HG02870 (cell line): ENCODE results near the gene ID1.
"Not testable (repeated sequence)": the region's sequence is repeated elsewhere in the genome, so short reads cannot be mapped to it uniquely, and the experiment has no call there.

Source experiments
- ATAC-seq: cut with Tn5 transposase; IDR thresholded peaks from one replicate; pipeline ENCODE4 v1.9.1; 2021; ENCODE audit warnings: mild to moderate bottlenecking, moderate library complexity; ENCODE audit not compliant: unreplicated experiment

ID1 gene

DNA sequence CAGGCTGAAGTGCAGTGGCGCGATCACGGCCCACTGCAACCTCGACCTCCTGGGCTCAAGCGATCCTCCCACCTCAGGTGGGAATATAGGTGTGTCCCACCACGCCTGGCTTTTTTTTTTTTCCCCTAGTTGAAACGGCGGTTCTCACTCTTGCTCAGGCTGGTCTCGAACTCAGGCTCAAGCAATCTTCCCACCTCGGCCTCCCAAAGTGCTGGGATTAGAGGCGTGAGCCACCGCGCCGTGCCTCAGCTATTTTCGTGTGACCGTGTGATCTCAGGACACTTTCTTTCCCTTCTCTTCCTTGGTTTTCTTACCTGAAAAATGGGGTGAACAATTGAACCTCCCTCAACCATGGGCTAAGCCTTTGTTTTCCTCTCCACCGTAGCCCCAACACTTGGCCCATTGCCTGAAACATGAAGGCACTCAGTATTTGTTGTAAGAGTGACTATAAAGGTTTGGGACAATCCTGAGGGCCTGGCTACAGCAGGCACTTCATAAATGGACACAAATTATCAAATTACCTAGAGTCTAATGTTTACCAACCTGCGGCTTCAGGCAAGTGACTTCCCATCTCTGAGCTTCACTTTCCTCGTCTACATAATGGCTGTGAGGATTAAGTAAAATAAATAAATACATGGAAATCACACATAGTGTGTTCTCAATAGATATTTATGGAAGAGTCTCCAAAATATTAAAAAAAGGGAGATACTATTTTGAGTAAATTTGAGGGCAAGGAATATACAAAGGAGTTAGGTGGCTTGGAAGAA, 31.4 kb upstream of the ID1 start:
- no peak for ATAC-seq

DNA sequence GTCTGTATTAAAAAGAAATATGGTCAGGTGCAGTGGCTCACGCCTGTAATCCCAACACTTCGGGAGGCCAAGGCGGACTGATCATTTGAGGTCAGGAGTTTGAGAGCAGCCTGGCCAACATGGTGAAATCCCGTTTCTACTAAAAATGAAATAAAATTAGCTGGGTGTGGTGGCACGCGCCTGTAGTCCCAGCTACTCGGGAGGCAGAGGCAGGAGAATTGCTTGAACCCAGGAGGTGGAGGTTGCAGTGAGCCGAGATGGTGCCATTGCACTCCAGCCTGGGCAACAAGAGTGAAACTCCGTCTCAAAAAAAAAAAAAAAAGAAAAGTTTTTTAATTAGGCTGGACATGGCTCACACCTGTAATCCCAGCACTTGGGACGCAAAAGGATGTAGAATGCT, 30.1 kb upstream of the ID1 start:
- ATAC-seq = not testable (repeated sequence)

DNA sequence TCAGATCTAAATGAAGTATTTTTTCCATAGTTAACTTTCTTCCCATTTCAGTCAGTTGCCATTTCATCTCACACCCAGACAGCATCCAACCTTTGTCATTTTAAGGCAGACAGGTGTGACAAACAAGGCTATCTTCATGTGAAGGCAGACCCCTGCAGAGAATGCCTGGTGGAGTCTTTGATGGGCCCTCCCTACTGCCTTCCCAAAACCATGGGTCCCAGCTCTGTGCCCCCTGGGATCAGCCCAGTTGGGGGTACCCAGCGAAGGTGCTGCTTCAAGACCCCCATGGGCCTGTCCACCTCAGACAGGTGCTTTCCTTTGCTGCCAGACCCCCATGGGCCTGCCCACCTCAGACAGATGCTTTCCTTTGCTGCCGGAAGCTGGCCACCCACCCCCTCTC, 28.3 kb upstream of the ID1 start:
- no peak for ATAC-seq

DNA sequence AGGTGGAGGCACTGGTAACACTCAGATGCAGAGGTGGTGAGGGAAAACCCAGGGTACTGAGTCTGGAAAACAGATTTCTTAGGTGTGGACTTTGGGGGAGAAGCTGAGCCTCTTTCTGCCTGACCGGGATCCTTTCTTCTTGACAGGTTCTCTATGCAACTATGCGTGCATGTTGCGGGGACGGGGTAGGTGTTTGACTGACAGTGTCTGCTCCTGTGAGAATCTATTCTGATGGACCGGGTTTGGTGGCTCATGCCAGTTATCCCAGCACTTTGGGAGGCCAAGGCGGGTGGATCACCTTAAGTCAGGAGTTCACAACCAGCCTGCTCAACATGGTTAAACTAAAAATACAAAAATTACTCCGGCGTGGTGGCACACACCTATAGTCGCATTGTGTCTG, 27.9 kb upstream of the ID1 start:
- no peak for ATAC-seq

DNA sequence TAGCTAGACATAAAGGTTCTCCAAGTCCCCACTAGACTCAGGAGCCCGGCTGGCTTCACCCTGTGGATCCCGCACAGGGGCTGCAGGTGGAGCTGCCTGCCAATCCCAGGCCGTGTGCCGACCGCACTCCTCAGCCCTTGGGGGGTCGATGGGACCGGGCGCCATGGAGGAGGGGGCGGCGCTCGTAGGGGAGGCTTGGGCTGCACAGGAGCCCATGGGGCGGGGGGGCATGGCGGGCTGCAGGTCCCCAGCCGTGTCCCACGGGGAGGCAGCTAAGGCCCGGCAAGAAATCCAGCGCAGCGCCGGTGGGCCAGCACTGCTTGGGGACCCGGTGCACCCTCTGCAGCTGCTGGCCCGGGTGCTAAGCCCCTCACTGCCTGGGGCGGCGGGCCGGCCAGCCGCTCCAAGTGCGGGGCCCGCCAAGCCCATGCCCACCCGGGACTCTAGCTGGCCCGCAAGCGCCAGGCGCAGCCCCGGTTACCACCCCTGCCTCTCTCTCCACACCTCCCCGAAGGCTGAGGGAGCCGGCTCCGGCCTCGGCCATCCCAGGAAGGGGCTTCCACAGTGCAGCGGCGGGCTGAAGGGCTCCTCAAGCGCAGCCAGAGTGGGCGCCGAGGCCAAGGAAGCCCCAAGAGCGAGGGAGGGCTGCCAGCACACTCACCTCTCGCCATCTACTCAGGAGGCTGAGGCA, 26.5 kb upstream of the ID1 start:
- no peak for ATAC-seq

DNA sequence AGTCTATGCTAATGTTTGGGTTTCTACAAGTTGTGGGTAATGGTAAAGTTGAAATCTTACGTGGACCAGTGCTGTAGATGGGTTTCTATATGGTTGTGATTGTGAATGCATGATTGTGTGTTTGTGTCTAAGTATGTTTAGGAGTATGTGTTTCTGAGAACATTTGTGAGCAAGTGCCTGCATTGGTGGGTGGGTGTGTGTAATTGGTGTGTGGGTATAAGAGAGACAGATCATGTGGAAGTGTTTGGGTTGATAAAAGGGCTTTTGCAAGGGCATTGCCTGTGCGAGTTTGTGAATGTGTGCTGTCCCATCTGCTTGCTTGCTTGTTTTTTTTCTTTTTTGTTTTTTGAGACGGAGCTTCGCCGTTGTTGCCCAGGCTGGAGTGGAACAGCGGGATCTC, 25.8 kb upstream of the ID1 start:
- ATAC-seq = no peak

DNA sequence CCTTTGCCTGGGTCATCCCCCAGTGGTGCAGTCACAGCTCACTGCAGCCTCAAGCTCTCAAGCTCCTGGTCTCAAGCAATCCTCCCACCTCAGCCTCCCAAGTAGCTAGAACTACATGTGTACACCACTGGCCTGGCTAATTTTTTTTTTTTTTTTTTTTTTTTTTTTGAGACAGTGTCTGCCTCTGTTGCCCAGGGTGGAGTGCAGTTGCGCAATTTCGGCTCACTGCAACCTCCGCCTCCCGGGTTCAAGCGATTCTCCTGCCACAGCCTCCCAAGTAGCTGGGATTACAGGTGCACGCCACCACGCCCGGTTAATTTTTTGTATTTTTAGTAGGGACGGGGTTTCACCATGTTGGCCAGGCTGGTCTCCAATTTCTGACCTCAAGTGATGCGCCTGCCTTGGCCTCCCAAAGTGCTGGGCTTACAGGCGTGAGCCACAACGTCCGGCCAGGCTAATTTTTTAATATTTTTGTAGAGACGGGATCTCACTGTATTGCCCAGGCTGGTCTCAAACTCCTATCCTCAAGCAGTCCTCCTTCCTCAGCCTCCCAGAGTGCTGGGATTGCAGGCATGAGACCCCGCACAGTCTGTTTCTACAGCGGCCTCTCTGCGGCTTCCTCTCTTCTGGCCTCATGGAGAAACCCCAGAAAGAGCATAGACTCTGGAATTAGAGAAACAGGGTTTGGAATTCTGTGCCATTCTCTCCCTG, 25.0 kb upstream of the ID1 start:
- not testable (repeated sequence) for ATAC-seq

DNA sequence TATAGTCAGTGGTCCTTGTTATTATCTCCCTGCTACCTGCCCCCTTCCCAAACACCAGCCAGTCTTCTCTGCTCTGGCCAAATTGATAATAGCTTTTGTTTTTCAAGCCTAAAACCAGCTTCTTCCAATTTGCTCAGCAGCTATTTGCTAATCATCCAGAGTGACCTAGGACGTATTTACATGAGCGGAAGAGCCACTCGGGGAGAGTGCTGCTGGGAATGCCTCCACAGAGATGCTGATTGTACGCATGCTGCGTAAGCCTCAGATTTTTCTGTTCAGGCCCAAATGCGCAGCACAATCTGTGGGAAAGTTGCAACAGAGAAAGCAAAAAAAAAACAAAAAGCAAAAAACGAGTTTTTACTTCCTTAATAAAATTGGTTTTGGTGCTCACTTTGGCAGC, 24.4 kb upstream of the ID1 start:
- no peak for ATAC-seq

DNA sequence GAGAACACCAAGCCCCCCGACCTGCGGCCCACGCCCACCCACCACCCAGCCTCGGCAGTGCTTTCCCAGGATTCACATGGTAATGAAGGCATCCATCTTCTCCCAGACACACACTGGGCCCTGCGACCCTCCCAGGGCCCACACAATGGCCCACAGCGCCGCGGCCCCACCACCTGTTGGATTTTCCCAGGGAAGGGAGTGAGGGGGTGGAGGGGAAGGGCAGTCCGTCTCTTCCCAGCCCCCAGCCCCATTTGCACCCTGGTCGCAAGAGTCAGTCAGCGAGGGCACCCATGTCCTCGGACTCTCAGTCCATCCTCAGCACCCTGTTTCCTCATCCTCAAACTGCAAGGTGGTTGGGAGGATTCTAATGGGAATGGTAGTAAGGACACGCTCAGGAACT, 23.7 kb upstream of the ID1 start:
- ATAC-seq = no peak

DNA sequence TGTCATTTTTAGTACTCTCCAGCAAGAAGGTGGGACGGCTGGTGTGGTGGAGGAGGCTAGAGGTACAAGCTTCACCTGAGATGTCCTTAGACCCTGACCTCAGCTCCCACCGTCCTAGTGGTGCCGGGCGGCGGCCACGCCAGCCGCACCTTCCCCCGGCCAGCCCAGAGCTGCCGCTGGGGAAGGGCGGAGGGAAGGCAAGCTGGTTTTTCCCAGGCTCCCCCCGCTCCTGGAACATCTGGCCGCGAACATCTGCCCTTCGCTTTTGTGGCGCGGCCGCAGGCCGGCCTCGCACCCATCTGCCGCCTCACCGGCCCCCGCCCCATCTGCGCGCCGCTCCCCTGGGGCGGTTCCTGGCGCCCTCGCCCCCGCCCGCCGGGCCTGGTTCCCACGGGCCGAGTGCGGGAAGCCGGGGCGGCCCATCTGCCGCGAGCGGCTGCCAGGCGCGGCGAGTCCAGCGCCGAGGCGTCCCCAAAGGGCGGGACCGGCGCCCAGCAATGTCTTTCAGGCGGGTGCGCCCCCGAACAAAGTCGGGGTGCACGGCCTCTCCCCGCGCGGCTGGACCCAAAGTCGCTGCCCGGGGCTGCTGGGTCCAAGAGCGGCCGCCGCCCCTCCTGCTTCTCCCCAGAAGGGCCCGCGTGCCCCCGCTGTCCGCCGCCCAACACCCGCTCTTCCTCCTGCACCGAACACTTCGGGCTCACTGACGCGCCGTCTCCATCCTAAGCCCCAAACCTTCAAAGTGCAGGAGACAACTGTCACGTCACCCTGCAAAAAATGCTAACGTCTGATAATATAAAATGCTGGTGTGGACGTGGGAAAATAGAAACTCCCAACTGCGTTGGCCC, 17.3 kb upstream of the ID1 start:
- ATAC-seq = no peak

DNA sequence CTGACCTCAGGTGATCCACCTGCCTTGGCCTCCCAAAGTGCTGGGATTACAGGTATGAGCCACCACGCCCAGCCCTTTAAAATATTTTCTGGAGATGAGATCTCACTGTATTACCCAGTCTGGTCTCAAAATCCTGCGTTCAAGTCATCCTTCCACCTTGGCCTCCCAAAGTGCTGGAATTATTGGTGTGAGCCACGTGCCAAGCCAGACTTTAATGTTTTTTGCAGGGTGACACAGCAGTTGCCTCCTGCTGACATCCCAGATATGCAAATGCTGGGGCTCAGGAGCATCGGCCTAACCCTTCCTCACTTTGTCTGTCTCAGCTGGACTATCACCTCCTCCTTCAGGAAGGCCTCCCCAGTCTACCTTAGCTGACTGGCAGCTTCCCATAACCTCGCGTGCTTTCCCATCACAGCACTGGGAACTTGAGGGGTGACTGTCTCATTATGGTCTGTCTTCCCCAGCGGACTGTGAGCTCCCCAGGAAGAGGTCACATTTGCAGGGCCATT, 14.3 kb upstream of the ID1 start:
- ATAC-seq = no peak

DNA sequence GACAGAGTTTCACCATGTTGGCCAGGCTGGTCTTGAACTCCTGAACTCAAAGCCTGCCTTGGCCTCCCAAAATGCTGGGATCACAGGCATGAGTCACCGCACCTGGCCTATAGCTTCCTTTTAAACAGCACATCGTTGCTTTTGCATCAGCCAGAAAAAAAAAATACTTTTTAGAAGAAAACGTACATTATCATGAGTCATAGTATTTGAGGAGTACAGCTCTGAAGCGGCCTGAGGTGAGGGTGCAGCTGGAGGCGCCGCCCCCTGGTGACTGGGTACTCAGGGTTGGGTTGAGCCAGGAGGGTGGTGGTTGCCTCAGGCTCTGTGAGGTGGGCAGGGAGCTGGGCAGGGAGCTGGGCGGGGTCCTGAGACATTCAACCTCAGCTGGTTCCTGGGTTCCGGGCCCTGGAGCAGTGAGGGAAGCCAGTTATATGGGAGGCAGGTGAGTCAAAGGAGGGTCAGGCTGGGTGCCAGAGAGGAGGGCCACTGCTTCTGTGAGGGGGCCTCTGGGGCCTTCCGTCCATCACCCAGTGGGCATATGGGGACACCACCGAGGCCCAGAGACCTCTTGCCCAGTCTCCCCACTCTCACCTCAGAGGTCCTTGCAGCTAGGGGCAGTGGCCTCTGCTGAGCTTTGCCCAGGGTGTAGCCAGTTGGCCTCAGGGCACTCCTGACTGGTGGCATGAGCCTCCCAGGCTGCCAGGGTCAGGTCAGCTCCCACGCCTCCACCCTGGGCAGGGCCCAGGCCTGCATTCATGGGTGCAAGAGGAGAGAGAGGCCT, 11.7 kb upstream of the ID1 start:
- ATAC-seq = no peak

DNA sequence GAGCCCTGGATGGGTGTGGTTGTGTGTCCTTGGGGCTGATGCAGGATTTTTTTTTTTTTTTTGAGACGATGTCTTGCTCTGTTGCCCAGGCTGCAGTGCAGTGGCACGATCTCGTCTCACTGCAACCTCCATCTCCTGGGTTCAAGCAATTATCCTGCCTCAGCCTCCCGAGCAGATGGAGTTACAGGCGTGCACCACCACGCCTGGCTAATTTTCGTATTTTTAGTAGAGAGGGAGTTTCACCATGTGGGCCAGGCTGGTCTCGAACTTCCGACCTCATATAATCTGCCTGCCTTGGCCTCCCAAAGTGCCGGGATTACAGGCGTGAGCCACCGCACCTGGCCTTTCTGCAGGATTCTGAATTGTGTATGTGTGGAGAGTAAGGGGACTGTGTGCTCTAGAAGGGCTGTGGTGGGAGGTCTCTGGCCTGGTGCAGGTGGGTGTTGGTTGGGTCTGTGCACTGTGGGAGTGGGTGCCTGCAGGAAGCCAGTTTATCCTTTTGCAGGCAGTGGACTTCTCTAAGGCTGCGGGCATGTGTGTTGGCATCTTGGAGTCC, 11.0 kb upstream of the ID1 start:
- ATAC-seq = no peak

DNA sequence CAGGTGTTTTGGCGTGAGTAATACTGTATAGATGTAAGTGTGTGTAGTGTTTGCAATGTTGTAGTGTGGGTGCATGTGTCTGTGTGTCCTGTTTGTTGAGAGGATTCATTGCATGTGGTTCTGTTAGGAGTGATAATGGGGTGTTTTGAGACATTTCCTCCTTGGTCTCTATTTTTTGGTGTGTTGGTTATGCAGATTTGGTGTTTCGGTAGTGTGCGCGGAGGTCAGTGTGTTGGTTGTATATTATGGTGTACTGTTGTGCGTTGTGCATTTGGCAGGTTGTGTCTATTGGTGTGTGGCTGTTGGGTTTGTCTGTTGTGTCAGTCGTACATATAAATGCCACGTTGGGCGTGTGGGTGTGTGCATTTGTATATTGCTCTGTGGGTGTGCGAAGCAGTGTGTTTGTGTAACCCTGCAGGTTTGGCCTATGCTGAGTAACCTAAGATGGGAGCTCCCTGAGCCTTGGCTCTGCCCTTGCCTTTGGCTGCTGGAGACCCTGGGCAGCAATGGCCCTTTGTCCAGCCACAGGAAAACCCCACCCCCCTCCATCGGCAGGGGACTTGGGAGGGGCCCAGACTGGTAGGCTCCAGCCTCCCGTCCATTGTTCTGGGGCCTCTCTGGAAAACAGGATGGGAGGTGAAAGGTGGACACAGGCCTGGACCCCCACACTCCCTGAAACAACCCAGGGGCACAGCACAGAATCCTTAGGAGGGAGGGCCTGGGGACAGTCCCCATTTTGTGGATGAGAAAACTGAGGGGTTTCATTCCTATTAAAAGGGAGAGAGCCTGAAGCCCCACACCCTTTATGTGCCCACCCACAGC, 10.3 kb upstream of the ID1 start:
- ATAC-seq = no peak

DNA sequence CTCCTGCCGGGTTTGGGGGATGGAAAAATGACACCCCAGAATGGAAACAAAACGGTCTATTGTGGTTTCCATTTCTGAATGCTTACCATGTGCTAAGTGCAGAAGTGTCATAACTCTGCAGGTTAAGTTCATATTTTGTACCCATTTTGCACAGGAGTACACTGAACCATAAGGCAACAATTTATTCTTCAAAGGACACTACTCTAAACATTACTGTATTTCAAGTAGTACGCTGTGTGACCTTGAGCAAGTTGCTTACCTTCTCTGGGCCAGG, 9.8 kb upstream of the ID1 start:
- ATAC-seq = no peak

DNA sequence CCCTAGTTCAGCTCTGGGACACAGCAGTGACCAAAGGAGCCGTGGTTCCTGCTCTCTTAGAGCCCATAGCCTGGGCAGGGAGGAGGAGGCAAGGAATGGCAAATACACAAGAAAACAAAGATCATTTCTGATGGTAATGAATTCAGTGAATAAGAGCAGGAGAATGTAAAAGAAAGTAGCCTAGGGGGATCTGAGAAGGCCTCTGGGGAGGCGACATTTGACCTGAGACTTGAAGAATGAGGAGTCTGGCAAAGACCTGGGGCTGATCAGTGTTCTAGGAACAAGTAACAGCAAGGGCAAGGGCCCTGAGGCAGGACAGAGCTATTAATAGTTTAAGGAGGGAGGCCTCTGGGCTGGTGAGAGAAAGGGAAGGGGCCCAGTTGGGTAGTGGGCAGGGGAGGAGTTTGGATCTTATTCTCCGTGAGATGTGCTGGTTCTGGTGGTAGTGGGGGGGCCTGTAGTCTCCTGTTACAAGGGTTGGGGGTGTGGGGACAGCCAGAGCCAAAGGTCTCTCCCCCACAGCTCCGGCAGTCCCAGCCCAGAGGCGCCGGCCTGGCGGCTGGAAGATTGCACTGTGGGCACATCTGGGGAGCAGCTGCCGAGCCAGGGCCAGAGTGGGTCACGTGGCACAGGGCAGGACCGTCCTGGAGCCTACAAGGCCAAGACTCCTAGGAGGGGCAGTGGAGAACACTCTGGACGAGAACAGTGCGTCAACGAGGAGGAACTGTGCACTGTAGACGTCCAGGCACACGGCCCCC, 9.3 kb upstream of the ID1 start:
- no peak for ATAC-seq

DNA sequence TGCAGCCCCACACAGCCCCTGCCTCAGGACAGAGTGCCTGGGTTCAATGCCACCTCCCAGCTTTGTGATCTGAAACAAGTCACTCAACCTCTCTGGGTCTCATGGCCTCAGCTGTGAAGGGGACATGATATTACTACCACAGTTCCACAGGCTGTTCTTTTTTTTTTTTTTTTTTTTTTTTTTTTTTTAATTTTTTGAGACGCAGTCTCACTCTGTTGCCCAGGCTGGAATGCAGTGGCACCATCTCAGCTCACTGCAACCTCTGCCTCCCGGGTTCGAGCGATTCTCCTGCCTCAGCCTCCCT, 8.7 kb upstream of the ID1 start:
- not testable (repeated sequence) for ATAC-seq

DNA sequence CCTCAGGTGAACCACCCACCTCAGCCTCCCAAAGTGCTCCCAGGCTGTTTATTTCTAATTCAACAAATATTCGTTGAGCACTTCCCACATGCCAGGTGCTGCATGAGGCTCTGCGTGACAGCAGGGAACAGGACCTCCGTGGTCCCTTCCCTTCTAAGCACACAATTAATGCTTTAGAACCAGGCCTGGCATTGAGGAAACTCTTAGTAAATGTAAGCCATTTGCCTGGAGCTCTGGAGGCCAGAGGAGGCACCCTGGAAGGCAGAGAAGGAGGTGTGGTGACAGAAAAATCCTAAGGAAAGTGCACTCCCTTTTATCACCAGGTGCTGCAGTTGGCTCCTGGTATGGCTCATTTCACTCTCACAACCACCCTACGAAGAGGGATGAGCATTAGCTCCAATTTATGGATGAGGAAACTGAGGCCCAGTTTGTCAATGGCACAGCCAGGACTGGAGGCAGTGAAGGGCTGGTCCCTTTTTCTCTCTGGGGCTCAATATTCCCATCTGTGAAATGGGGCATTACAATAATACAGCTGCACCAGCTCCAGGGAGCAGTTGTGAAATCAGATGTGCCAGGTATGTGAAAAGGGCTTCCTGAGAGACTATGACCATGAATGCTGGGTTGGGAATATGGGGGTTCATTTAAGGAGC, 8.1 kb upstream of the ID1 start:
- no peak for ATAC-seq
